ENCODE data around the gene SDHA. TPM values are rescaled to one million over a fixed set of nuclear protein-coding genes. Genes with fewer than 3 reads are reported as not detected.

The SDHA gene
- total and polyA plus RNA-seq, 10 of the 15 experiments (the other 5 are each of a cell fraction or from before 2014, with no cell fraction given) = 63.3 to 205 (median 104) TPM

GRCh38 chr5:174291-174600 lies 43.9 kb upstream of the SDHA start:
- TF ChIP-seq ZBED1 (IDR thresholded peaks at IDR 0.05; ENCODE audit: borderline replicate concordance) = no peak
- no peak for TF ChIP-seq RELA (IDR thresholded peaks at IDR 0.05; ENCODE audit: borderline replicate concordance, partially characterized antibody)
- TF ChIP-seq FOXM1 (IDR thresholded peaks at IDR 0.05; ENCODE audit: low read depth, low read length) = no peak
- TF ChIP-seq POLR2A (IDR thresholded peaks at IDR 0.05; ENCODE audit: low read depth, low read length) = no peak
- in situ Hi-C loops (cut with MboI) = no loop called here
- intact Hi-C loops (cut with micrococcal nuclease; ENCODE audit: unreplicated experiment) = no loop called here
- Histone ChIP-seq H3K27ac (ENCODE audit: control insufficient read depth, insufficient read depth) (no peak overlapping the region), H3K9ac (ENCODE audit: control insufficient read depth, insufficient read depth, low read length) (no peak overlapping the region), H3K4me2 (ENCODE audit: control insufficient read depth, insufficient read depth) (no peak overlapping the region), H3K9me3 (replicated peaks; ENCODE audit: control insufficient read depth, insufficient read depth, low read length) (no peaks in the 10 kb centered on the region), H3K36me3 (ENCODE audit: control insufficient read depth in 2 of 2, insufficient read depth in 2 of 2, low read length in 1 of 2) (no peaks in the 10 kb centered on the region), H3K4me3 (no peak overlapping the region), H4K20me1 (ENCODE audit: control insufficient read depth, insufficient read depth) (no peaks in the 10 kb centered on the region), H2AFZ (ENCODE audit: control insufficient read depth, low read depth, low read length) (no peak overlapping the region), H3K27me3 (replicated peaks in 1 of 2; ENCODE audit: control insufficient read depth in 2 of 2, insufficient read depth in 2 of 2, low read length in 1 of 2) (peaks cover 0 to 3% of the 10 kb centered on the region in 2 experiments; a peak in 2 of 4 replicates), H3K79me2 (ENCODE audit: control insufficient read depth, insufficient read depth, low read length) (no peaks in the 10 kb centered on the region), H3K4me1 (ENCODE audit: control insufficient read depth, insufficient read depth, low read length) (no peaks in the 10 kb centered on the region)
- BruUV-seq (replicated peaks) = no TSS peak
- WGBS (ENCODE audit: insufficient coverage, insufficient replicate concordance, low lambda C conversion rate, missing lambda C conversion rate) = 38% methylated on average over 2 of the region's 5 CpGs
- RAD21 ChIA-PET (ENCODE audit: unreplicated experiment) = no interaction called here
- ATAC-seq (no peak), DNase-seq (ENCODE audit: low read depth, low spot score) (no peak), FAIRE-seq (no peak)
- CTCF ChIA-PET = no interaction called here
- POLR2A ChIA-PET = no interaction called here
- SMC1A ChIA-PET (ENCODE audit: uncharacterized antibody, unreplicated experiment) = no interaction called here

GRCh38 chr5:174876-175465 lies 43.1 kb upstream of the SDHA start:
- Histone ChIP-seq H3K27ac (ENCODE audit: control insufficient read depth, insufficient read depth) (no peak overlapping the region), H3K4me3 (no peak overlapping the region), H3K9me3 (replicated peaks; ENCODE audit: control insufficient read depth, insufficient read depth, low read length) (no peaks in the 10 kb centered on the region), H3K79me2 (ENCODE audit: control insufficient read depth, insufficient read depth, low read length) (no peaks in the 10 kb centered on the region), H2AFZ (ENCODE audit: control insufficient read depth, low read depth, low read length) (no peak overlapping the region), H3K36me3 (ENCODE audit: control insufficient read depth in 2 of 2, insufficient read depth in 2 of 2, low read length in 1 of 2) (no peaks in the 10 kb centered on the region), H3K4me2 (ENCODE audit: control insufficient read depth, insufficient read depth) (no peak overlapping the region), H3K27me3 (replicated peaks in 1 of 2; ENCODE audit: control insufficient read depth in 2 of 2, insufficient read depth in 2 of 2, low read length in 1 of 2) (peaks cover 0 to 3% of the 10 kb centered on the region in 2 experiments; a peak in 2 of 4 replicates), H3K9ac (ENCODE audit: control insufficient read depth, insufficient read depth, low read length) (no peak overlapping the region), H4K20me1 (ENCODE audit: control insufficient read depth, insufficient read depth) (no peaks in the 10 kb centered on the region), H3K4me1 (ENCODE audit: control insufficient read depth, insufficient read depth, low read length) (no peaks in the 10 kb centered on the region)
- RAD21 ChIA-PET (ENCODE audit: unreplicated experiment) = no interaction called here
- CTCF ChIA-PET = no interaction called here
- intact Hi-C loops (cut with micrococcal nuclease; ENCODE audit: unreplicated experiment) (no loop called here), in situ Hi-C loops (cut with MboI) (no loop called here)
- BruUV-seq (replicated peaks) = no TSS peak
- SMC1A ChIA-PET (ENCODE audit: uncharacterized antibody, unreplicated experiment) = no interaction called here
- ATAC-seq = no peak
- no peak for TF ChIP-seq TAF1 (IDR thresholded peaks at IDR 0.05; ENCODE audit: borderline replicate concordance, low read depth, low read length)
- no peak for TF ChIP-seq RUNX3 (IDR thresholded peaks at IDR 0.05; ENCODE audit: low read length)
- no peak for TF ChIP-seq SMARCA5 (IDR thresholded peaks at IDR 0.05)
- no peak for TF ChIP-seq ATF3 (IDR thresholded peaks at IDR 0.05; ENCODE audit: borderline replicate concordance, extremely low read depth, low read depth, low read length)
- no peak for TF ChIP-seq ZNF217 (IDR thresholded peaks at IDR 0.05)
- no peak for TF ChIP-seq HDGF (IDR thresholded peaks at IDR 0.05)
- TF ChIP-seq SUZ12 (IDR thresholded peaks at IDR 0.05; ENCODE audit: unreplicated experiment) = no peak
- TF ChIP-seq NR2F1 (conservative IDR thresholded peaks at IDR 0.05) = no peak
- TF ChIP-seq CHD2 (IDR thresholded peaks at IDR 0.05; ENCODE audit: borderline replicate concordance, low read depth, low read length) = no peak
- no peak for TF ChIP-seq YBX1 (IDR thresholded peaks at IDR 0.05)
- TF ChIP-seq SUPT20H (IDR thresholded peaks at IDR 0.05; ENCODE audit: borderline replicate concordance, control insufficient read depth, low read depth, low read length) = no peak
- POLR2A ChIA-PET = no interaction called here
- DNase-seq (ENCODE audit: low read depth, low spot score) = no peak
- no peak for FAIRE-seq
- 46% methylated on average over 14 of the region's 16 CpGs for WGBS (ENCODE audit: insufficient coverage, insufficient replicate concordance, low lambda C conversion rate, missing lambda C conversion rate)

Measured in GM12878 (cell line).